HG03060 (cell line): ENCODE measurements around the gene SERINC2.
"Not testable (repeated sequence)": the region's sequence is repeated elsewhere in the genome, so short reads cannot be mapped to it uniquely, and the experiment has no call there.

Experiments
- ATAC-seq: cut with Tn5 transposase; IDR thresholded peaks from one replicate; pipeline ENCODE4 v1.9.1; 2021; ENCODE audit warnings: low read depth, moderate number of reproducible peaks; ENCODE audit not compliant: unreplicated experiment

SERINC2 gene

GRCh38 chr1:31453384-31454079, 40.5 kb downstream of the SERINC2 start:
- ATAC-seq: no peak

- no peak for ATAC-seq
These were observed 45.4 kb downstream of the SERINC2 start for GRCh38 chr1:31458287-31458896.

- ATAC-seq: no peak
These were observed 47.0 kb downstream of the SERINC2 start for GRCh38 chr1:31460027-31460426.

GRCh38 chr1:31467005-31467674, 54.1 kb downstream of the SERINC2 start:
- no peak for ATAC-seq

GRCh38 chr1:31470794-31471315, 57.8 kb downstream of the SERINC2 start:
- no peak for ATAC-seq

- not testable (repeated sequence) for ATAC-seq
These were observed 58.7 kb downstream of the SERINC2 start for GRCh38 chr1:31471452-31472313.

GRCh38 chr1:31472314-31472651, 59.3 kb downstream of the SERINC2 start:
- ATAC-seq: not testable (repeated sequence)

- ATAC-seq: not testable (repeated sequence)
These were observed 59.7 kb downstream of the SERINC2 start for GRCh38 chr1:31472673-31473072.

- not testable (repeated sequence) for ATAC-seq
These were observed 60.5 kb downstream of the SERINC2 start for GRCh38 chr1:31473508-31473907.

GRCh38 chr1:31474567-31474966, 61.6 kb downstream of the SERINC2 start:
- ATAC-seq: not testable (repeated sequence)

GRCh38 chr1:31476891-31477846, 64.2 kb downstream of the SERINC2 start:
- peak; percentile 49 for ATAC-seq

- no peak for ATAC-seq
These were observed 65.2 kb downstream of the SERINC2 start for GRCh38 chr1:31478167-31478566.

- no peak for ATAC-seq
These were observed 66.8 kb downstream of the SERINC2 start for GRCh38 chr1:31479811-31480210.

GRCh38 chr1:31480426-31480825, 67.4 kb downstream of the SERINC2 start:
- not testable (repeated sequence) for ATAC-seq

GRCh38 chr1:31482482-31483011, 69.5 kb downstream of the SERINC2 start:
- no peak for ATAC-seq

GRCh38 chr1:31483012-31483946, 70.3 kb downstream of the SERINC2 start:
- ATAC-seq: peak; percentile 39
